Left colon (tissue), 2 donors: ENCODE data around the gene SLC6A4. TPM values are rescaled to one million over a fixed set of nuclear protein-coding genes. Genes with fewer than 3 reads are reported as not detected.
"Not testable (repeated sequence)": the region's sequence is repeated elsewhere in the genome, so short reads cannot be mapped to it uniquely, and the experiment has no call there.

ENCODE experiments used
- ATAC-seq: fragments of 200-7000 bp; cut with Tn5 transposase; one replicate; pipeline ENCODE4 v1.9.1; 2020; ENCODE audit warnings: mild to moderate bottlenecking, moderate library complexity
- DNase-seq, 2 donors: peaks; one replicate each; pipeline ENCODE4 v3.0.0-alpha.2; 2020
- intact Hi-C, 2 donors: fragments of 100-400 bp; cut with DNase I in 1 of 2; cut with micrococcal nuclease in 1 of 2; formaldehyde crosslinking; loops; one replicate each; pipeline versions ENCODE4 v1.11.2 to v1.14.0; 2022; cut with DNase I, micrococcal nuclease
- total RNA-seq, 2 donors: library from RNA; stranded (reverse); fragmentation: NEBNext Ultra II Directional; extraction: Animal tissue kit (Norgen Biotek cat#: 25700); gene quantifications; one replicate each; pipeline ENCODE4 v1.2.1, GENCODE V29; 2021
- donor health status: DM: no; HTN: no; CAD: no.
- donor health status: DM: yes; HTN: yes; CAD: no.

SLC6A4 gene
- total RNA-seq, 2 donors from 2014 or later = 0.79 to 1.1 TPM

GRCh38 chr17:30224419-30224960 is 11.0 kb downstream of the SLC6A4 start:
- DNase-seq = no peak
- intact Hi-C loops = no loop called here
- ATAC-seq = no peak

DNA sequence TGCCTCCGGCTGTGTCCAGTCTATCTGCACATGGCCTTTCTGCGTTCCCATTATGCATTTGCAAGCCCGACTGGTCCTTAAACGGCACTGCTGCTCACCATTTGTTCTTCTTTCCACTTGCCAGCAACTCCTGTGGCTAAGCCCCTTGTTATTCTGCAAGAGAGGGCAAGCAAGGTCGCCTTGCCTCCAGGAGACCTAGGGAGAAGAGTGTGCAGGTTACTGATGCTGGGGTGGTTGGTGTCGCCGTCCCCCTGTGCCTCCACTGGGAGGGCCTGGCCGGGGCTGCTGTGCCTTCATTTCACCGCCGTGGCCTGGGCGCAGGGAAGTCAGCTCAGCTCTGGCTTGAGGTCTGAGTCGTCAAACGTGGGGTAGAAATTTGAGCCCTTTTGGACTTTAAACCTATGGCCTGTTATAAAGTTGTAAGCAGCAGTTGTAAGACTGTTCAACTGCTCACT is 12.7 kb downstream of the SLC6A4 start:
- ATAC-seq (peak; percentile 91), DNase-seq (peak in 1 of 2 donors; percentile 31)
- intact Hi-C loops = no loop called here

DNA sequence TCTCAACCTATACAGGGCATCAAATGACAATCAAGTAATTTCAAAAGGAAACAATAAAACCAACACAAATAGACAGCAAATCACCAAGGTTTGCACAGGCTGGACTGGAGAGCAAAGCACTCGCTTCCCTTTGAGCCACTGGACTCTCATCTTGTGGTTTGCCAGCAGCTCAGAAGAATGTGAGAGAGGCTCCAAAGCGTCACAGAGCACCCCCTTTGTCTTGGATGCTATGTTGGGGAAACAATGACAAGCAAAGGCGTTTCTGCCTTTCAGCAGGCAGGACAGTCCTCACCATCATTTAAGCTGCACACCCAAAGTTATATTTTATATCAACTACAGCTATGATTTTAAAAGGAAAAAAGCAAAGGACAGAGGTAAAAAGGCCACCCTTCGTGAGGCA is 13.2 kb downstream of the SLC6A4 start:
- ATAC-seq = no peak
- intact Hi-C loops = no loop called here
- no peak for DNase-seq

DNA sequence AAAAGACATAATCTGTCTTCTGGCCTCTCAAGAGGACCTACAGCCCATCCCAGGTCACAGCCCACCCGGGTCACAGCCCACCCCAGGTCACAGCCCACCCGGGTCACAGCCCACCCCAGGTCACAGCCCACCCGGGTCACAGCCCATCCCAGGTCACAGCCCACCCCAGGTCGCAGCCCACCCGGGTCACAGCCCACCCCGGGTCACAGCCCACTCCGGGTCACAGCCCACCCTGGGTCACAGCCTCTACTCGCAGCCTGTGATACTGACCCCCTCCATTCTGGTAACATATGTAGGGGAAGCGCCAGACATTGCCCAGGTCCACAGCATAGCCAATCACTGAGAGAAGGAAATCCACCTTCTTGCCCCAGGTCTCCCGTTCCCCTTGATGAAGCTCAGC is 14.2 kb downstream of the SLC6A4 start:
- intact Hi-C loops = no loop called here

DNA sequence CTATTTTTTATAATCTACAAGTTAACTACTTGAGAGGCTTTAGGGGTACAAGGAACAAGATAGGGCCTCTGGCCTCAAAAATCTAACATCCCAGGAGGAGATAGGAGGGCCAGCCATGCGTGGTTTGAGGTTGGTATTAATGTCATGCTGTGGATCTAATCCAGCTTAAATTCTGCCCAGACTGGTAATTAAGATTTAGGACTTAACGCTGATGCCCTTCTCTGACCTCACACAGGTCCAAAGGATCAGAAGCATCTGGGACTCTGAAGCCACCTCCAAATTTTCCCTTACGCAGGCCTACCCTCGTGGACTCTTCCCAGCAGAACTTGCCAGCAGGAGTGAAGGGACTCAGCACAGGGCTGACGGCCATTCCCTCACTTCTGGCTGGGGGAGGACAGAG is 15.1 kb downstream of the SLC6A4 start:
- DNase-seq (no peak), ATAC-seq (no peak)
- intact Hi-C loops = no loop called here

More for the DNA sequence above, 14.2 kb downstream of the SLC6A4 start:
- DNase-seq (no peak), ATAC-seq (no peak)

DNA sequence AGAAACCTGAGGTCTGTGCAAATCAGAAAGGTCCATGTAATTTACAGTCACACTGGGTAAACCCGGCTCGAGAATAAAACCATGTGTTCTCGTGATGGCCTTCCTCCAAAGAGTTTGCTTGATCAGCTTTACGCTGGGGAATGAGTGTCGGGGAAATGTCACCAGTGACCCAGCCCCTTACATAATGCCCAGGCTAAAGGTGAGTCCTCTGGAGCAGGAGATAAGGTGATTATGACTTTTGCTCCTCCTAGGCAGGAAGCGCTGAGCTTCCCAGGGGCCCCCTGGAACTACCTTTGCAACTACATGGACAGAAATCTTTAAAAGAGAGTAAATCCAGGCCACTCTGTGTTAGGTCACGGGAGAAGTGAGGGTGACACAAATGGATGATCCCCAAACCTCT is 15.7 kb downstream of the SLC6A4 start:
- intact Hi-C loops = no loop called here
- ATAC-seq (peak; percentile 66), DNase-seq (no peak)

GRCh38 chr17:30219315-30219714 is 16.2 kb downstream of the SLC6A4 start:
- no peak for DNase-seq
- ATAC-seq = no peak
- intact Hi-C loops = no loop called here

GRCh38 chr17:30218799-30219198 is 16.7 kb downstream of the SLC6A4 start:
- intact Hi-C loops = no loop called here
- no peak for DNase-seq
- no peak for ATAC-seq

GRCh38 chr17:30217746-30218245 is 17.7 kb downstream of the SLC6A4 start:
- no peak for ATAC-seq
- no peak for DNase-seq
- intact Hi-C loops = no loop called here

- no peak for ATAC-seq
These were observed 18.4 kb downstream of the SLC6A4 start for GRCh38 chr17:30217054-30217453.

GRCh38 chr17:30212750-30213149 is 22.7 kb downstream of the SLC6A4 start:
- intact Hi-C loops = no loop called here
- ATAC-seq (no peak), DNase-seq (no peak)

More at GRCh38 chr17:30217054-30217453, 18.4 kb downstream of the SLC6A4 start:
- intact Hi-C loops = no loop called here
- no peak for DNase-seq

DNA sequence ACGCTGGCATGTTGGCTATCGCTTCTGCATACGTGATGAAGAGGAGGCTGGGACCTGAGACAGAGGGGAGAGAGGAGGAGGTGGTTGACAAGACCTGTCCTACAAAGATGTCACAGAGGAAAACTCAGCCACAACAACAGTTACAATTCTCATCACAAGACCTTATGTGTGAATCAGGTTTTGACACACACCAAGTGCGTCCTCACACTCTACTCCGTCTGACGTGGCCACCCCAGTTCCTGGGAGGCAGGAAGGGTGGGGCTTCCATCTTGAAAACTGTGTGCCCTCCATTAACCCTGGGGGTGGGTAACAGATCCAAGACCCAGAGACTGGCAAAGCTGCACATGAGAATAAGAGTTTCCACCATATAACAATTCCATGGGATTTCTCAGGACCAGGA is 24.1 kb downstream of the SLC6A4 start:
- intact Hi-C loops = no loop called here
- no peak for ATAC-seq
- no peak for DNase-seq

- ATAC-seq (no peak), DNase-seq (no peak)
- intact Hi-C loops = no loop called here
These were observed 24.6 kb downstream of the SLC6A4 start for GRCh38 chr17:30210901-30211300.

GRCh38 chr17:30210366-30210765 is 25.1 kb downstream of the SLC6A4 start:
- ATAC-seq = no peak
- DNase-seq = no peak
- intact Hi-C loops = no loop called here

- intact Hi-C loops = no loop called here
- no peak for ATAC-seq
- DNase-seq = no peak
These were observed 25.6 kb downstream of the SLC6A4 start for GRCh38 chr17:30209930-30210329.

DNA sequence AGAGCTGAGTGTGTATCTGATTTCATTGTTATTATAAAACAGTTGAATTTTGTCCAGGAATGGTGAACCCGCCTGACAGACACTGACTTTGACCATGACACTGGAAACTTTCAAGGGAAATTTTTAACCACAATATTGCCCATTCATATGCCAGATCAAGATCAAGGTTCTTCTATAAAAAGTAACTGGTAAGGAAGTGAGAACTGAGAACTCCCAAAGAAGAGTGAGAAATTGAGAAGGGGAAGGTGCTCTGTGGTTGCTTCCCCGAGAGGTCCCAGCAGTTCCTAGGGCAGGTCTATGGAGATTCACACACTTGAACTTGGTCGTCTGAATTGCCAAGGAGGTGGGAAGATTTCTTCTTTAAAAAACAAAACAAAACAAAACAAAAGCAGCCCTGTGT is 27.3 kb downstream of the SLC6A4 start:
- no peak for DNase-seq
- intact Hi-C loops = no loop called here
- ATAC-seq = no peak

DNA sequence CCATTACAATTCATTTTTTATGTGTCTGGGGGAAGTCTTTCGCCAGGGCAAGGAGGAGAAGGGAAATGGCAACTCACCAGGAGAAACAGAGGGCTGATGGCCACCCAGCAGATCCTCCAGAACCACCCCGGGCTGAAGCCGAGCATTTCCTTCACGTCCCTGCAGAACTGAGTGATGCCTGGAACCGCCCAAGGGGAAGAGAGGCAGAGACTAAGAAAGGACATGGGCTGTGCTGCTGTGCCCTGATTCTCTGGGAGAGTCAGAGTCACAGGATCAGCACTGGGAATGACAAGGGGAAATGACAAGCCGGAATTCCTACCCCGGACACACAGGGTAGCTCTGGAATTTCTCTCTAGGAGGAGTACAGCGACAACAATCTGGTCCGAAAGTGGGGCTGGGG is 27.8 kb downstream of the SLC6A4 start:
- intact Hi-C loops = no loop called here
- DNase-seq (no peak), ATAC-seq (no peak)

DNA sequence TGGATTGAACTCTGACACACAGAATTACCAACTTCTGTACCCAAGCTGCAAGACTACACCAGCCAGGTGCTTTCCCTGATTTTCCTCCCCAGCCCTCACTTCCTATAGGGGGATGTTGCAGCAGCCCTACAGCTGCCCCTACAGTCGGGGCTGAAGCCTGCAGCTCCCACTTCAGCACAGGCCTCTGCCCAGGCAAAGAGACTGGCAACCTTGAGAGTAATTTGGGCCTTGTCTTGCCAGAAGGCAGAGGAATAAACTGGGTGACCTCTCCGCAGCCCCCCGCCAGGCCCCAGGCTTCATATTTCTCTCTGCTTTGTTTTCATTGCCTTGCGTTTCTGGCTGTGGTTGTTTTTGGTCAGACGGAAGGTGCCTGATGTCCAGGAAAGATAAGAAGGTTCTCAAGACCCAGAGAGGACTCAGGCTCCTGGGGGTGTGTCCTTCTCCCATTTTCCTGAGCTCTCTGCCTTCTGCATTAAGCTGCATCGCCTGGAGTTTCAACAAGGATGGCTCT is 32.0 kb downstream of the SLC6A4 start:
- DNase-seq = no peak
- intact Hi-C loops = no loop called here
- ATAC-seq = no peak

- DNase-seq, ATAC-seq, intact Hi-C loops: not testable (repeated sequence)
These were observed 34.8 kb downstream of the SLC6A4 start for GRCh38 chr17:30200656-30201055.

DNA sequence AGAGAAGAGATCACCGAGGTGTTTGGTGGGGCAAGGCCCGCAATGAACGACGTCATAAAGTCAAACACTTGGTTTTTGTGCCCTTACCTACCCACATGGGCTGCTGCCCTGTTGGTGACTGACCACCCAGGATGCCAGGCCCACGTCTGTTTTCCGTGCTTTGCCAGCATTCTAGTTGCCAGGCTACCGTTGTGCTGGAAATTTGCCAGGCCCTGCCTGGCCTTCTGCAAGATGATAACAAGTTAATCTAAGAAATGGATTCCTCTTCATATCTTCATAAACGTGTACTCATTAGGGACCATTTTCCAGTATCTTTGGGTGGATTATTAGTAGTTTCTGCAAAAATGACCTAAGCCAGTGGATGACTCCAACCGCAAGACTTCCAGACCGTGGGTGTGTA is 35.4 kb downstream of the SLC6A4 start:
- DNase-seq (no peak), ATAC-seq (no peak)
- intact Hi-C loops = no loop called here

DNA sequence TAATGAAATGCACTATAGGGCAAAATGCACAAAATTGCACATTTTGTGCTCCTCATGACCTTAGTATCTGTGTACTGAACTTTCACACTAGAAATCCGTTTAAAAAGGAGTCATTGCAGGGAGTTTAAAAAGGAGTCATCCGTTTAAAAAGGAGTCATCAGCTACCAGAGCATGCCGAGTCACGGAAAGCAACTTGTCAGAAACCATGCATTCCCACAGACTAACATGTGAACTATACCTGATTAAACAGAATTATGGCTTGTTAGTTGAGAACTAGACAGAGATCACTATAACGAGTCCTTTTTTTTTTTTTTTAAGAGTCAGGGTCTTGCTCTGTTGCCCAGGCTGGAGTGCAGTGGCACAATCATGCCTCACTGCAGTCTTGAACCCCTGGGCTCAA is 35.9 kb downstream of the SLC6A4 start:
- ATAC-seq = no peak
- DNase-seq = no peak
- intact Hi-C loops = no loop called here
